BLaER1 treated with 17β-estradiol and CSF1 and Interleukin-3, amounts not matched to agents 10 nM and 100 nM (cell line): Measurements from ENCODE around the gene DHX38.

Experiments used
- H3K27ac ChIP-seq, 11 experiments: shearing (Covaris generic); formaldehyde crosslinking; 2 replicates each; pipeline ENCODE4 v1.8.1; 2022
- H3K27me3 ChIP-seq, 11 experiments: shearing (Covaris generic); formaldehyde crosslinking; 2 replicates each; pipeline ENCODE4 v1.8.1; 2022
- H3K36me3 ChIP-seq, 11 experiments: shearing (Covaris generic); formaldehyde crosslinking; 2 replicates each; pipeline ENCODE4 v1.8.1; 2022
- H3K4me1 ChIP-seq, 10 experiments: shearing (Covaris generic); formaldehyde crosslinking; 2 replicates each; pipeline ENCODE4 v1.8.1; 2022
- H3K4me2 ChIP-seq, 11 experiments: shearing (Covaris generic); formaldehyde crosslinking; 2 replicates each; pipeline ENCODE4 v1.8.1; 2022
- H3K4me3 ChIP-seq, 10 experiments: shearing (Covaris generic); formaldehyde crosslinking; 2 replicates each; pipeline ENCODE4 v1.8.1; 2022
- H3K9ac ChIP-seq, 11 experiments: shearing (Covaris generic); formaldehyde crosslinking; 2 replicates each; pipeline ENCODE4 v1.8.1; 2022
- H3K9me3 ChIP-seq, 11 experiments: shearing (Covaris generic); formaldehyde crosslinking; replicated peaks in 1 of 11; 2 replicates each; pipeline ENCODE4 v1.8.1; 2022
- H4K20me1 ChIP-seq, 11 experiments: shearing (Covaris generic); formaldehyde crosslinking; 2 replicates each; pipeline ENCODE4 v1.8.1; 2022
- Cebpa-rat ChIP-seq, 11 experiments: shearing (Covaris generic); IDR thresholded peaks; 2 replicates each; pipeline ENCODE4 v1.8.1; 2022

The DHX38 gene

GRCh38 chr16:72122916-72123315 lies 29.3 kb downstream of the DHX38 start:
- Histone ChIP-seq H3K4me1 (peaks cover 14 to 65% (median 27%) of the 10 kb centered on the region in 10 experiments), H3K4me2 (peak overlapping the region in 2 of 11 experiments; percentile 79 to 80; a peak in 3 of 22 replicates), H3K9me3 (no peaks in the 10 kb centered on the region), H4K20me1 (no peaks in the 10 kb centered on the region), H3K27me3 (no peaks in the 10 kb centered on the region), H3K36me3 (peaks cover 0 to 36% (median 0%) of the 10 kb centered on the region in 11 experiments; a peak in 5 of 22 replicates), H3K9ac (no peak overlapping the region), H3K4me3 (no peak overlapping the region), H3K27ac (no peak overlapping the region)
- TF ChIP-seq Cebpa-rat (IDR thresholded peaks at IDR 0.05): no peak

- Histone ChIP-seq H3K9ac (peak overlapping the region in 1 of 11 experiments; percentile 76; a peak in 1 of 22 replicates), H3K27ac (no peak overlapping the region), H3K9me3 (no peaks in the 10 kb centered on the region), H3K27me3 (no peaks in the 10 kb centered on the region), H3K4me1 (peaks cover 14 to 70% (median 27%) of the 10 kb centered on the region in 10 experiments), H4K20me1 (no peaks in the 10 kb centered on the region), H3K36me3 (peaks cover 0 to 39% (median 0%) of the 10 kb centered on the region in 11 experiments; a peak in 5 of 22 replicates), H3K4me2 (peak overlapping the region in 2 of 11 experiments; percentile 79 to 80; a peak in 4 of 22 replicates), H3K4me3 (no peak overlapping the region)
- no peak for TF ChIP-seq Cebpa-rat (IDR thresholded peaks at IDR 0.05)
Observed at GRCh38 chr16:72123426-72123825, 29.8 kb downstream of the DHX38 start.

GRCh38 chr16:72124148-72124547 lies 30.5 kb downstream of the DHX38 start:
- peak overlapping the region in 2 of 10 experiments; percentile 3 to 28; a peak in 2 of 20 replicates for H3K4me3 ChIP-seq
- peaks cover 14 to 76% (median 27%) of the 10 kb centered on the region in 10 experiments for H3K4me1 ChIP-seq
- no peak for TF ChIP-seq Cebpa-rat (IDR thresholded peaks at IDR 0.05)

GRCh38 chr16:72124761-72125634 lies 31.4 kb downstream of the DHX38 start:
- Histone ChIP-seq H3K9me3 (no peaks in the 10 kb centered on the region), H3K4me3 (peak overlapping the region in 2 of 10 experiments; percentile 3 to 28; a peak in 2 of 20 replicates), H3K4me1 (peaks cover 14 to 79% (median 26%) of the 10 kb centered on the region in 10 experiments), H3K4me2 (peak overlapping the region in 10 of 11 experiments; percentile 11 to 83 (median 72); a peak in 18 of 22 replicates), H3K9ac (peak overlapping the region in 7 of 11 experiments; percentile 29 to 76 (median 41); a peak in 10 of 22 replicates), H3K36me3 (peaks cover 0 to 31% (median 0%) of the 10 kb centered on the region in 11 experiments; a peak in 5 of 22 replicates), H3K27me3 (no peaks in the 10 kb centered on the region), H3K27ac (peak overlapping the region; percentile 2 to 86 (median 53); a peak in 19 of 22 replicates), H4K20me1 (no peaks in the 10 kb centered on the region)
- no peak for TF ChIP-seq Cebpa-rat (IDR thresholded peaks at IDR 0.05)

More at GRCh38 chr16:72124148-72124547, 30.5 kb downstream of the DHX38 start:
- Histone ChIP-seq H4K20me1 (no peaks in the 10 kb centered on the region), H3K4me2 (peak overlapping the region in 3 of 11 experiments; percentile 79 to 80 (median 79); a peak in 6 of 22 replicates), H3K27me3 (no peaks in the 10 kb centered on the region), H3K36me3 (peaks cover 0 to 39% (median 0%) of the 10 kb centered on the region in 11 experiments; a peak in 5 of 22 replicates), H3K27ac (peak overlapping the region in 9 of 11 experiments; percentile 2 to 86 (median 44); a peak in 13 of 22 replicates), H3K9me3 (no peaks in the 10 kb centered on the region), H3K9ac (peak overlapping the region in 4 of 11 experiments; percentile 26 to 76 (median 58); a peak in 8 of 22 replicates)

GRCh38 chr16:72125635-72126428 lies 32.2 kb downstream of the DHX38 start:
- Histone ChIP-seq H3K36me3 (peaks cover 0 to 22% (median 0%) of the 10 kb centered on the region in 11 experiments; a peak in 4 of 22 replicates), H3K9me3 (no peaks in the 10 kb centered on the region), H4K20me1 (no peaks in the 10 kb centered on the region), H3K27ac (peak overlapping the region in 10 of 11 experiments; percentile 4 to 86 (median 58); a peak in 18 of 22 replicates), H3K9ac (peak overlapping the region in 4 of 11 experiments; percentile 39 to 76 (median 52); a peak in 7 of 22 replicates), H3K4me2 (peak overlapping the region in 9 of 11 experiments; percentile 12 to 83 (median 77); a peak in 18 of 22 replicates), H3K27me3 (no peaks in the 10 kb centered on the region), H3K4me3 (no peak overlapping the region), H3K4me1 (peaks cover 14 to 88% (median 26%) of the 10 kb centered on the region in 10 experiments)
- TF ChIP-seq Cebpa-rat (IDR thresholded peaks at IDR 0.05): no peak

- H3K9ac ChIP-seq: peak overlapping the region in 2 of 11 experiments; percentile 64 to 76; a peak in 4 of 22 replicates
- H3K4me3 ChIP-seq: no peak overlapping the region
- H4K20me1 ChIP-seq: no peaks in the 10 kb centered on the region
- peak overlapping the region in 8 of 11 experiments; percentile 13 to 83 (median 78); a peak in 14 of 22 replicates for H3K4me2 ChIP-seq
- H3K27ac ChIP-seq: peak overlapping the region in 4 of 11 experiments; percentile 2 to 86 (median 78); a peak in 6 of 22 replicates
- H3K36me3 ChIP-seq: peaks cover 0 to 20% (median 0%) of the 10 kb centered on the region in 11 experiments; a peak in 4 of 22 replicates
- TF ChIP-seq Cebpa-rat (IDR thresholded peaks at IDR 0.05): no peak
- H3K4me1 ChIP-seq: peaks cover 14 to 93% (median 26%) of the 10 kb centered on the region in 10 experiments
- no peaks in the 10 kb centered on the region for H3K27me3 ChIP-seq
- no peaks in the 10 kb centered on the region for H3K9me3 ChIP-seq
Observed at GRCh38 chr16:72126429-72126765, 32.8 kb downstream of the DHX38 start.

- no peak overlapping the region for H3K4me3 ChIP-seq
- H4K20me1 ChIP-seq: no peaks in the 10 kb centered on the region
- peaks cover 14 to 100% (median 26%) of the 10 kb centered on the region in 10 experiments for H3K4me1 ChIP-seq
- peak overlapping the region in 2 of 11 experiments; percentile 79 to 80; a peak in 4 of 22 replicates for H3K4me2 ChIP-seq
- H3K9me3 ChIP-seq: no peaks in the 10 kb centered on the region
- no peak overlapping the region; a peak in 1 of 22 replicates for H3K27ac ChIP-seq
- no peak for TF ChIP-seq Cebpa-rat (IDR thresholded peaks at IDR 0.05)
- H3K27me3 ChIP-seq: no peaks in the 10 kb centered on the region
- no peak overlapping the region for H3K9ac ChIP-seq
- H3K36me3 ChIP-seq: peaks cover 0 to 8% (median 0%) of the 10 kb centered on the region in 11 experiments; a peak in 3 of 22 replicates
Observed at GRCh38 chr16:72128701-72129100, 35.1 kb downstream of the DHX38 start.
